Bronchial smooth muscle cell (primary cell): Measurements from ENCODE around the gene HOXD4. TPM values are rescaled to one million over a fixed set of nuclear protein-coding genes. Genes with fewer than 3 reads are reported as not detected.

Experiments
- total RNA-seq: library from RNA; depleted of rRNA; stranded (reverse); fragments of >200 nt; gene quantifications from 2 replicates; pipeline ENCODE4 v1.2.1, GENCODE V29; 2014

HOXD4 gene
- total RNA-seq = not detected in 2 replicates

GRCh38 chr2:176151442-176152287 lies at the start of gene HOXD4:
Gene HOXD4 (plus strand): TSS chr2:176151550. CDS start chr2:176151634, 84 bp downstream.

GRCh38 chr2:176106581-176107539 lies 44.5 kb upstream of the HOXD4 start, which contains the start of gene HOXD11:
Gene HOXD11 (plus strand): TSS chr2:176107280. CDS start chr2:176107356, 76 bp downstream.

GRCh38 chr2:176115883-176116813 lies 35.2 kb upstream of the HOXD4 start, which contains the start of gene HOXD10:
Gene HOXD10 (plus strand): TSS chr2:176116778. CDS start chr2:176116834, 56 bp downstream.

GRCh38 chr2:176122683-176123410 lies 28.5 kb upstream of the HOXD4 start, which contains the start of gene HOXD9:
Gene HOXD9 (plus strand): TSS chr2:176122719. CDS start chr2:176122769, 50 bp downstream.

GRCh38 chr2:176128982-176129796 lies 22.2 kb upstream of the HOXD4 start, which contains the start of gene HOXD8:
Gene HOXD8 (plus strand): TSS chr2:176129705. CDS start chr2:176130367, 662 bp downstream.

GRCh38 chr2:176156807-176157498 lies 5.6 kb downstream of the HOXD4 start, which contains the start of gene HOXD3:
Gene HOXD3 (plus strand): TSS chr2:176157307. CDS start chr2:176169115, 11,808 bp downstream.

GRCh38 chr2:176187899-176188773 lies 36.8 kb downstream of the HOXD4 start, which contains the start of gene HOXD1:
Gene HOXD1 (plus strand): TSS chr2:176188668. CDS start chr2:176188802, 134 bp downstream.

Other genes starting within 250 kb of the HOXD4 start
- gene LNPK, start 149.3 kb upstream of the HOXD4 start, total RNA-seq = 16.7 and 17.3 TPM in 2 replicates
- not detected in 2 replicates for gene EVX2, start 67.6 kb upstream of the HOXD4 start, total RNA-seq
- gene HOXD13, start 58.8 kb upstream of the HOXD4 start, total RNA-seq = not detected in 2 replicates
- gene HOXD12, start 51.8 kb upstream of the HOXD4 start, total RNA-seq = not detected in 2 replicates
- gene HOXD11, start 44.3 kb upstream of the HOXD4 start, total RNA-seq = not detected in 2 replicates
- not detected in 2 replicates for gene HOXD10, start 34.8 kb upstream of the HOXD4 start, total RNA-seq
- not detected in 2 replicates for gene HOXD9, start 28.8 kb upstream of the HOXD4 start, total RNA-seq
- gene HOXD8, start 21.8 kb upstream of the HOXD4 start, total RNA-seq = not detected in 2 replicates
- not detected in 2 replicates for gene HOXD3, start 5.8 kb downstream of the HOXD4 start, total RNA-seq
- not detected in 2 replicates for gene HOXD1, start 37.1 kb downstream of the HOXD4 start, total RNA-seq
- 16.6 and 16.9 TPM in 2 replicates for gene MTX2, start 117.9 kb downstream of the HOXD4 start, total RNA-seq